Vagina (tissue), 2 donors: ENCODE results near the gene CAMK2N2. TPM values are rescaled to one million over a fixed set of nuclear protein-coding genes. Genes with fewer than 3 reads are reported as not detected.

Experiments
- DNase-seq, 2 donors: peaks; one replicate each; pipeline ENCODE4 v3.0.0-alpha.2; 2017; ENCODE audit errors: extremely low spot score in 2 of 2
- H3K27ac ChIP-seq: fragments of 200-600 bp; sonication (generic); one replicate; pipeline ENCODE4 v1.5.1; 2019
- H3K27me3 ChIP-seq: fragments of 200-600 bp; sonication (generic); one replicate; pipeline ENCODE4 v1.5.1; 2019
- H3K36me3 ChIP-seq, 2 donors: fragments of 200-600 bp; sonication (generic); one replicate each; pipeline ENCODE4 v1.5.1; 2017 to 2019
- H3K4me1 ChIP-seq: fragments of 200-600 bp; sonication (generic); one replicate; pipeline ENCODE4 v1.5.1; 2019
- H3K4me3 ChIP-seq, 2 donors: fragments of 200-600 bp; sonication (generic); 1 replicate in 1 of 2; 2 replicates in 1 of 2; pipeline ENCODE4 v1.5.1; 2016 to 2019
- H3K9me3 ChIP-seq: fragments of 200-600 bp; sonication (generic); one replicate; pipeline ENCODE4 v1.5.1; 2019
- POLR2A ChIP-seq, 2 donors: fragments of 450-650 bp; IDR thresholded peaks; one replicate each; pipeline ENCODE4 v1.6.1; 2017; ENCODE audit warnings: antibody characterized with exemption in 2 of 2, mild to moderate bottlenecking in 2 of 2, moderate library complexity in 2 of 2
- POLR2AphosphoS5 ChIP-seq, 2 donors: sonication (generic); formaldehyde crosslinking; IDR thresholded peaks; one replicate each; pipeline ENCODE4 v1.9.0; 2017; ENCODE audit warnings: antibody characterized with exemption in 2 of 2, mild to moderate bottlenecking in 2 of 2, low read depth in 1 of 2; ENCODE audit not compliant: insufficient read depth in 1 of 2
- intact Hi-C: fragments of 100-400 bp; cut with DNase I; formaldehyde crosslinking; loops from one replicate; pipeline ENCODE4 v1.15.1; 2023
- total RNA-seq: library from RNA; depleted of rRNA; stranded (reverse); fragments of >200 nt; gene quantifications from one replicate; pipeline ENCODE4 v1.2.3, GENCODE V29; 2016
- TF ChIP-seq, protein P1 (sequence below), 3 experiments: fragments of 450-650 bp in 2 of 3; fragments of 200-600 bp in 1 of 3; sonication (generic) in 1 of 3; IDR thresholded peaks; one replicate each; pipeline ENCODE4 v1.5.1; 2017 to 2019; ENCODE audit warnings: antibody characterized with exemption in 3 of 3, mild to moderate bottlenecking in 2 of 3, moderate library complexity in 2 of 3

The CAMK2N2 gene
- total RNA-seq, 1 donor from 2014 or later, result not detected

DNA sequence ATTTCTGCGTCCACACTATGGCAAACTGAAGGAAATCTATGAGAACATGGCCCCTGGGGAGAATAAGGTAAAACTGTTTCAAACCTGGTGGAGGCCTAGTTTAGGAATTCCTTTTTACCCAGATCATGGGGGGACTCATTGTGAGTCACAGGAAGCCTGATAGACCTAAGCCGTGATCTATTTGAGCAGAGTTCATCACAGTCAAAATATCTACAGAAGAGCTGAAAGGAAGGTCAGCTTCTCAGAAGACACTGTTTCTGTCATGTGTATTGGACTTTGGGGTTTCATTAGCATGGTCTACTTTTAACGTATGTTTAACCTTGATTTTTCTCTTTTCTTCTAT is 39.0 kb upstream of the CAMK2N2 start:
- H3K27me3 ChIP-seq, result no peaks in the 10 kb centered on the region
- H3K4me3 ChIP-seq, result peak overlapping the region in 1 of 2 donors; percentile 90
- H3K27ac ChIP-seq, result no peak overlapping the region
- H3K4me1 ChIP-seq, result peaks cover 16% of the 10 kb centered on the region
- H3K36me3 ChIP-seq, result peaks cover 0 to 50% of the 10 kb centered on the region in 2 donors
- DNase-seq, result no peak
- intact Hi-C loops, result no loop called here
- TF ChIP-seq, protein P1, sequence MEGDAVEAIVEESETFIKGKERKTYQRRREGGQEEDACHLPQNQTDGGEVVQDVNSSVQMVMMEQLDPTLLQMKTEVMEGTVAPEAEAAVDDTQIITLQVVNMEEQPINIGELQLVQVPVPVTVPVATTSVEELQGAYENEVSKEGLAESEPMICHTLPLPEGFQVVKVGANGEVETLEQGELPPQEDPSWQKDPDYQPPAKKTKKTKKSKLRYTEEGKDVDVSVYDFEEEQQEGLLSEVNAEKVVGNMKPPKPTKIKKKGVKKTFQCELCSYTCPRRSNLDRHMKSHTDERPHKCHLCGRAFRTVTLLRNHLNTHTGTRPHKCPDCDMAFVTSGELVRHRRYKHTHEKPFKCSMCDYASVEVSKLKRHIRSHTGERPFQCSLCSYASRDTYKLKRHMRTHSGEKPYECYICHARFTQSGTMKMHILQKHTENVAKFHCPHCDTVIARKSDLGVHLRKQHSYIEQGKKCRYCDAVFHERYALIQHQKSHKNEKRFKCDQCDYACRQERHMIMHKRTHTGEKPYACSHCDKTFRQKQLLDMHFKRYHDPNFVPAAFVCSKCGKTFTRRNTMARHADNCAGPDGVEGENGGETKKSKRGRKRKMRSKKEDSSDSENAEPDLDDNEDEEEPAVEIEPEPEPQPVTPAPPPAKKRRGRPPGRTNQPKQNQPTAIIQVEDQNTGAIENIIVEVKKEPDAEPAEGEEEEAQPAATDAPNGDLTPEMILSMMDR (IDR thresholded peaks at IDR 0.05), result no peak
- TF ChIP-seq POLR2A (IDR thresholded peaks at IDR 0.05) (no peak), POLR2AphosphoS5 (IDR thresholded peaks at IDR 0.05; ENCODE audit: insufficient read depth in 1 of 2, low read depth in 1 of 2) (no peak)
- no peaks in the 10 kb centered on the region for H3K9me3 ChIP-seq

DNA sequence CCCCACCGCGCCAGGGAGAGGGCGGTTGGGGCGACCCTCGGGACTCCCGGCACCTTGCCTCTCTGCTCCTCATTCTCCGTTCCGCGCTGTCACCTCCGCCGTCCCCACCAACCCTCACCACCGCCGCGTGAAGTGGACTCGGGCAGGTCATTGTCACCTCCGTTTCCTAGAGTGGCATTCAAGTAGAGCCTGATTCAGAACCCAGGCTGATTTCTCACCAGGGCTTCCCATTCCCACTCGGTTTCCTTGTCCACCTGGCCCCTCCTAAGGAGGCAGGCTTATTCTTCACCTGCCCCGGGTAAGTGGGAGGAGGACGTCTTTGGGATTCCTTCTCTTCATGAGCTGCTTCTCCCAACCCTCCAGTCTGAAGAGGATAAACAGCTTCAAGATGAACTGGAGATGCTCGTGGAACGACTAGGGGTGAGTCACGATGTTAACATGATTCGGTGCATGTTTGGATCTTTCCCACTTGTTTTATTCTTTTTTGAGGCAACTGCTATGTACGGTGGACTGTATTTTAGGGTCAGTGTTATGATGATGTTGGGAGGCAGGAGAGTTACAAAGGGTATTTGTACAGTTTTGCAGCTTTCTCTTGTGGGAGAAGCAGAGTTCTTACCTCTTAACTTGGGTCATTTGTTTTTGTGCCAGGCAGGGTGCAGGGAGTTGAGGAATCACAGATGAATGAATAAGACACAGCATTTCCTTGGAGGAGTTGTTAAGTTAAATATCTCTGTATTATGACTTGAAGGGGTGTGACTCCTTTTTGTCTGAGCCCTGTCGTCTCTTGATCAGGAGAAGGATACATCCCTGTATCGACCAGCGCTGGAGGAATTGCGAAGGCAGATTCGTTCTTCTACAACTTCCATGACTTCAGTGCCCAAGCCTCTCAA is 38.4 kb upstream of the CAMK2N2 start:
- TF ChIP-seq, protein P1 (IDR thresholded peaks at IDR 0.05), result peak in 1 of 3 experiments; percentile 9
- no peak for TF ChIP-seq POLR2A (IDR thresholded peaks at IDR 0.05)
- Histone ChIP-seq H3K9me3 (no peaks in the 10 kb centered on the region), H3K4me3 (peak overlapping the region; percentile 89 to 90), H3K27me3 (no peaks in the 10 kb centered on the region), H3K4me1 (peaks cover 16% of the 10 kb centered on the region), H3K27ac (peak overlapping the region; percentile 69), H3K36me3 (peaks cover 0 to 45% of the 10 kb centered on the region in 2 donors)
- no peak for DNase-seq
- intact Hi-C loops, result no loop called here

DNA sequence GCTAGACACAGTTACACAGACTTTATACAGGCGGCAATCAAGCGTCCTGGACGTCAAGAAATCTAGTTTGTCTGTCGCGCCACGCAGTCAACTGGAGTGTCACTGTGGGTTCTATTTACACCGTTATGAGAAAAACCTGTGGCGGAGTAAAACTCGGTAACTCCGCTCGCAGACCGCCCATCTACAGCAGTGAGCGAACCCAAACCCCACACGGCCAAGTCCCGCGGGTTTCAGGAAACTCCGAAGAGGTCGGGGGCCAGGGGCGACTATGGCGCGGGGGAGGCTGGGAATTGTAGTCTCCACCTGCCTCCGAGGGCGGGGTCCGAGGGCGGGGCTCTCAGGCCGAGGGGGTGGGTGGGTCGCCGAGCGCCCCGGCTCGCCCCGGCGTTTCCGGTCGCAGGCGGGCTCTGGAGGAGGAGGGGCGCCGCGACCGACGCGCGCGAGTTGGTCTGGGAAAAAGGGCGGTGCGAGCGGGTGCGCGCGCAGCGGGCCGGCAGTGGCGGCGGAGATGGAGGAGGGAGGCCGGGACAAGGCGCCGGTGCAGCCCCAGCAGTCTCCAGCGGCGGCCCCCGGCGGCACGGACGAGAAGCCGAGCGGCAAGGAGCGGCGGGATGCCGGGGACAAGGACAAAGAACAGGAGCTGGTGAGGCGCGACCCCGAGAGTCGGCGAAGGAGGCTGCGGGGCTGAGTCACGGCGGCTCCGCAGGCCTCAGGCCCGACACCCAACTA is 37.6 kb upstream of the CAMK2N2 start, which contains the start of gene PSMD2:
TSS of gene PSMD2 (plus strand) at position 483 of the 729 bp plus-strand sequence. CDS start at position 509, 26 bp downstream.
- Histone ChIP-seq H3K4me3 (peak within 1 kb of the TSS; percentile 89 to 90), H3K27ac (peak within 1 kb of the TSS; percentile 69), H3K27me3 (no peaks in the 10 kb centered on the region), H3K4me1 (peaks cover 16% of the 10 kb centered on the region), H3K36me3 (peaks cover 0 to 37% of the 10 kb centered on the region in 2 donors), H3K9me3 (no peaks in the 10 kb centered on the region)
- TF ChIP-seq, protein P1 (IDR thresholded peaks at IDR 0.05), result peak in 1 of 3 experiments; percentile 19
- TF ChIP-seq POLR2AphosphoS5 (IDR thresholded peaks at IDR 0.05; ENCODE audit: insufficient read depth in 1 of 2, low read depth in 1 of 2), result peak; percentile 25 to 78
- TF ChIP-seq POLR2A (IDR thresholded peaks at IDR 0.05), result peak in 1 of 2 donors; percentile 76
- intact Hi-C loops, result no loop called here
- peak in 1 of 2 donors; percentile 97 for DNase-seq

DNA sequence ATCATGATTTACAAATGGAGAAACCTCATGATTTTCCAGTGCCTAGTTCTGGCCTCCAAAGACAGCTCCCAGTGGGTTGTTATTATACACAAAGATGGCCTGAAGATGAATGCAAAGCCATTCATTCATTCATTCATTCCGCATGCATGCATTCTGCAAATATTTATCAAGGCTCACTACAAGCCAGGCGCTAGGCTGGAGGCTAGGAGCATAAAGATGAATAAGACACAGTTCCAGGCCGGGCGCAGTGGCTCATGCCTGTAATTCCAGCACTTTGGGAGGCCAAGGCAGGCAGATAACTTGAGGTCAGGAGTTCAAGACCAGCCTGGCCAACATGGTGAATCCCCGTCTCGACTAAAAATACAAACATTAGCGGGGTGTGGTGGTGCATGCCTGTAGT is 35.3 kb upstream of the CAMK2N2 start:
- no peak overlapping the region for H3K27ac ChIP-seq
- no peak for TF ChIP-seq POLR2A (IDR thresholded peaks at IDR 0.05)
- TF ChIP-seq POLR2AphosphoS5 (IDR thresholded peaks at IDR 0.05; ENCODE audit: insufficient read depth in 1 of 2, low read depth in 1 of 2), result no peak
- TF ChIP-seq, protein P1 (IDR thresholded peaks at IDR 0.05), result no peak
- no peak for DNase-seq
- peaks cover 0 to 14% of the 10 kb centered on the region in 2 donors for H3K36me3 ChIP-seq
- intact Hi-C loops, result no loop called here
- no peaks in the 10 kb centered on the region for H3K9me3 ChIP-seq
- H3K4me3 ChIP-seq, result no peak overlapping the region
- peaks cover 16% of the 10 kb centered on the region for H3K4me1 ChIP-seq
- H3K27me3 ChIP-seq, result no peaks in the 10 kb centered on the region
